H1 (cell line): ENCODE measurements around the gene ORAI3. TPM values are rescaled to one million over a fixed set of nuclear protein-coding genes. Genes with fewer than 3 reads are reported as not detected.

ENCODE experiments used
- ASH2L ChIP-seq: fragments of 200-600, 300-600 bp; sonication (generic); IDR thresholded peaks from one replicate; pipeline ENCODE4 v1.7.1; 2017; ENCODE audit warnings: low read length
- BACH1 ChIP-seq: IDR thresholded peaks from 2 replicates; pipeline ENCODE4 v1.6.1; 2012; ENCODE audit warnings: low read length, improper control_type of control experiment
- CHD7 ChIP-seq: fragments of 300-600 bp; sonication (generic); IDR thresholded peaks from 2 replicates; pipeline ENCODE4 v1.7.1; 2012; ENCODE audit warnings: low read length, moderate library complexity, mild to moderate bottlenecking, inconsistent platforms; ENCODE audit not compliant: insufficient replicate concordance
- MAX ChIP-seq: IDR thresholded peaks from 2 replicates; pipeline ENCODE4 v1.6.1; 2012; ENCODE audit warnings: inconsistent platforms
- PHF8 ChIP-seq: fragments of 200-600 bp; sonication (generic); conservative IDR thresholded peaks from 2 replicates; pipeline ENCODE4 v1.7.1; 2012; ENCODE audit warnings: low read depth, mild to moderate bottlenecking, inconsistent platforms, low read length, moderate library complexity
- RBBP5 ChIP-seq: IDR thresholded peaks from 2 replicates; pipeline ENCODE4 v1.7.1; 2012; ENCODE audit warnings: low read depth, mild to moderate bottlenecking, inconsistent platforms, low read length, moderate library complexity, borderline replicate concordance
- SP2 ChIP-seq: IDR thresholded peaks from 2 replicates; pipeline ENCODE4 v1.6.1; 2012; ENCODE audit warnings: mild to moderate bottlenecking, low read length, inconsistent platforms
- SRF ChIP-seq: IDR thresholded peaks from 2 replicates; pipeline ENCODE4 v1.6.1; 2011; ENCODE audit warnings: mild to moderate bottlenecking, low read depth, low read length, moderate library complexity
- TAF7 ChIP-seq: optimal IDR thresholded peaks from 2 replicates; pipeline ENCODE3; 2011; ENCODE audit warnings: low read depth, mild to moderate bottlenecking, inconsistent platforms, low read length, moderate library complexity, borderline replicate concordance
- TEAD4 ChIP-seq: IDR thresholded peaks from 2 replicates; pipeline ENCODE4 v1.6.1; 2012; ENCODE audit warnings: low read depth, low read length, inconsistent platforms, mixed read lengths
- polyA plus RNA-seq, 7 experiments: library from polyadenylated mRNA; depleted of rRNA in 3 of 7; stranded (reverse) in 5 of 7; unstranded in 2 of 7; fragments of >200 nt in 5 of 7; fragments of 200-250 nt in 2 of 7; gene quantifications; 1 replicate in 5 of 7; 2 replicates in 1 of 7; 4 replicates in 1 of 7; pipeline versions ENCODE4 v1.2.1 to v1.2.3, GENCODE V29; 2011 to 2013; ENCODE audit warnings: missing spikeins in 2 of 7, mixed read lengths in 2 of 7
- total RNA-seq: library from RNA; stranded (reverse); fragmentation: NEBNext Ultra II Directional; extraction: Animal tissue kit (Norgen Biotek cat#: 25700); gene quantifications from 2 replicates; pipeline ENCODE4 v1.2.1, GENCODE V29; 2021

The ORAI3 gene
- total and polyA plus RNA-seq, 2 of the 8 experiments (the other 6 are each of a cell fraction or from before 2014, with no cell fraction given) = 8.7 to 24.5 TPM

GRCh38 chr16:30903596-30903995 lies 45.3 kb upstream of the ORAI3 start (continued):
- TF ChIP-seq CHD7 (no peak), MAX (no peak), SP2 (no peak), TAF7 (no peak), RBBP5 (no peak), BACH1 (no peak), TEAD4 (no peak), PHF8 (no peak), SRF (no peak), ASH2L (no peak)
